ENCODE measurements around the gene SCGB2A2. TPM values are rescaled to one million over a fixed set of nuclear protein-coding genes. Genes with fewer than 3 reads are reported as not detected.

The SCGB2A2 gene
- total RNA-seq, result not detected
- long read RNA-seq, result 0 reads

- DNase-seq (ENCODE audit: low spot score), result no peak
These were observed at the start of gene SCGB2A2 for GRCh38 chr11:62269654-62270278. Gene SCGB2A2, plus strand, starts transcription at chr11:62270158. Its CDS starts 59 bp downstream, at chr11:62270217.

- DNase-seq (ENCODE audit: low spot score), result no peak
These were observed 48.5 kb upstream of the SCGB2A2 start for GRCh38 chr11:62221498-62221897.

DNA sequence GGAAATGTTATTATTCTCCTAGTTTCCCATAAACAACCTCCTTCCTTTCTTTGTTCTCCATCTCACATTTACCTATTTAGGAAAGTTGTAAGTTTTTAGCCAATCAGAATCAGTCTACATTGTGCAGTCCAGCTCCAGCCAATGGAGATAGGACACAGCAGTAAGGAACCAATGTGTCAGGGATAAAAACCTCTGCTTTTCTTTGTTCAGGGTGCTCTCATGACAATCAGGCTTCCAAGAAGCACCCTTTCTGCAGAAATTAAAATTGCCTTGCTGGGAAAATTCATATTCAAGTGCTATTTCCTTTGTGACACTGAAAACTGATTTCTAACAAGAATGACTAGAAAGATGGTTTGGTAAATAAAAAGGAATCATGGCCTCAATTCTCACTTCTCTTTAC is 46.9 kb upstream of the SCGB2A2 start:
- DNase-seq (ENCODE audit: low spot score), result no peak

DNA sequence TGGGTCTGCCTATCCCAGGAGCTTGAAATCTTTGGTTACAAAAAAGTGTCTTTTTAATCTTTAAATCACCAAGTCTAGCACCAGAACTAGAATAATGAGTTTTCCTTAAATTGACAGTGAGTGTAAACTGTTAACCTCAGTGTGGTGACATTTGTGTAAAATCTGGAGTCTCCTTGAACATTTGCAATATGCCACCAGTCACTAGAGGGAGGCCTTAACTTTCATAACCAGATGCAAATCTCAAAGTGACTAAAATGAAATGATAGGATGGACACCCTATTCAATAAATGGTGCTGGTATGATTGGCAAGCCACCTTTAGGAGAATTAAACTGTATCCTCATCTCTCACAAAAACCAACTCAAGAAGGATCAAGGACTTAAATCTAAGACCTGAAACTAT is 36.2 kb upstream of the SCGB2A2 start:
- DNase-seq (ENCODE audit: low spot score), result no peak

- no peak for DNase-seq (ENCODE audit: low spot score)
These were observed 33.8 kb upstream of the SCGB2A2 start for GRCh38 chr11:62236187-62236586.

DNA sequence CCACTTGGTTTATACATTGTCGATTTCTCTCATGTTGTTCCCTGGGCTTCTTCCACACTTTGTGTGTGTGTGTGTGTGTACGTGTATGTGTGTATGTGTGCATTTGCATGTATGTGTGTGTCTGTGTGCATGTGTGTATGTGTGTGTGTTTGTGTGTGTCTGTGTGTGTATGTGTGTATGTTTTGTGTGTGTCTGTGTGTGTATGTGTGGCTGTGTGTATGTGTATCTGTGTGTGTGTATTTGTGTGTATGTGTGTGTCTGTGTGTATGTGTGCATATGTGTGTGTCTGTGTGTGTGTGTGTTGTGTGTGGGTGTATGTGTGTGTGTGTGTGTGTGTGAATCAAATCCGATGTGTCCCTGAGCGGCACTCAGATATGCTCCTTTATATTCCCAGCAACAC is 32.5 kb upstream of the SCGB2A2 start:
- no peak for DNase-seq (ENCODE audit: low spot score)

- no peak for DNase-seq (ENCODE audit: low spot score)
These were observed 31.8 kb upstream of the SCGB2A2 start for GRCh38 chr11:62238151-62238550.

DNA sequence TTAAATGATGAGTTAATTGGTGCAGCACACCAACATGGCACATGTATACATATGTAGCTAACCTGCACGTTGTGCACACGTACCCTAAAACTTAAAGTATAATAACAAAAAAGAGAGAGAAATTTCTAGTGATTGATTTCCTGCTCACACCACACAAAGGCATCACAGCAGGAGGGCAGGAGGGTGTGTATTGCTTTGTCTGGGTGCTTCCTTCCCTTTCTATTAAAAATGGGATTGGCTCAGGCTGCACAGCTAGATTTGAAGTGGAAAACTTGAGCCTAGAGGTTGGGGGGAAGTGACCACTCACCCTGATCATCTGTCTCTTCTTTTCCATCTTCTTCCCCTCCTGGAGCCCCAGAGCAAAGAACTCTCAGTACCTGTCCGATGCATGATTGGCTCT is 28.9 kb upstream of the SCGB2A2 start:
- no peak for DNase-seq (ENCODE audit: low spot score)

- DNase-seq (ENCODE audit: low spot score), result no peak
These were observed 27.9 kb upstream of the SCGB2A2 start, which contains the start of gene SCGB1D2 for GRCh38 chr11:62242021-62242420. Gene SCGB1D2, plus strand, starts transcription at chr11:62242239. Its CDS starts 69 bp downstream, at chr11:62242308.

- DNase-seq (ENCODE audit: low spot score), result no peak
These were observed 24.6 kb upstream of the SCGB2A2 start for GRCh38 chr11:62245271-62245753.

- DNase-seq (ENCODE audit: low spot score), result no peak
These were observed 18.3 kb upstream of the SCGB2A2 start for GRCh38 chr11:62251698-62252097.

DNA sequence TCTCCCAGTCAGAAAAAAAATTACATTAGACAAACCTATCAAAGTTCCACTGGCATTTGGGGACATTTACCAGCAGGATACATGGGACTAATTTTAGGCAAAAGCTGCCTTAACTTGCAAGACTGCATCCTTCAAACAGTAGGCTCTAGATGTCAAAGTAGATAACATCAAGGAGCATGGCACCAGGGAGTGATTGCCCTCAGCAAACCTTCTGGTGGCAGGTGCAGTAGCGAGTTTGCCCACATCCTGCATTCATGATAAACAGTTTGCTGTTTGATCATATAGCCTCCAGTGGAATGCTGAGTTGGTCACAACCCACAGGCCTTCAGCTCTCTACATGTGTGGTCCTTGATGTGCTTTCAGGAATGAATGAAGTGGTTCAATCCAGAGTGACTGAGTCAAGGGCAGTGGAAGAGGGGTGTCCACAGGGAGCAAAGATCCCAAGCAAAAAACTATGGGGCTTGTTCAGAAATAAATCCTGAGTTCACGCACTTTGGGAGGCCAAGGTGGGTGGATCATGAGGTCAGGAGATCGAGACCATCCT is 15.9 kb upstream of the SCGB2A2 start:
- DNase-seq (ENCODE audit: low spot score), result no peak

- DNase-seq (ENCODE audit: low spot score), result no peak
These were observed 13.7 kb upstream of the SCGB2A2 start for GRCh38 chr11:62256281-62256680.

GRCh38 chr11:62260261-62260953 is 9.6 kb upstream of the SCGB2A2 start:
- no peak for DNase-seq (ENCODE audit: low spot score)

GRCh38 chr11:62264004-62264403 is 6.0 kb upstream of the SCGB2A2 start:
- no peak for DNase-seq (ENCODE audit: low spot score)

DNA sequence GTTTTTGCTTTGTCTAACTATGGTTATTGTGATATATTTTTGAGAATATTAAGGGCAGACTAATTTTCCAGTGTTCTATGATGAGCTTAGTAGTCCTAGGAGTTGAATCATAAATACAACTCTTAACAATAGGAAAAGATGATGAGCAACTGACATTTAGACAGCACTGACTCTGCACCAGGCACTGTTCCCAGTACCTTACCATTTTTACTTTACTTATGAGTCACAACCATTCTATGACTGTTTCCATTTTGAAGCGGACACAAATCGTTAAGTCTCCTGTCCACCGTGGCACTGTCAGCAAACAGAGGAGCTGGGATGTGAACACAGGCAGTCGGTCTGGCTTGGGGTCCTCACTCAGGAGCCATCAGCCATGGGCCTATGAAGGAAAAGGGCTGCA is 3.4 kb upstream of the SCGB2A2 start:
- no peak for DNase-seq (ENCODE audit: low spot score)

- DNase-seq (ENCODE audit: low spot score), result no peak
These were observed 2.9 kb upstream of the SCGB2A2 start for GRCh38 chr11:62267050-62267449.

DNA sequence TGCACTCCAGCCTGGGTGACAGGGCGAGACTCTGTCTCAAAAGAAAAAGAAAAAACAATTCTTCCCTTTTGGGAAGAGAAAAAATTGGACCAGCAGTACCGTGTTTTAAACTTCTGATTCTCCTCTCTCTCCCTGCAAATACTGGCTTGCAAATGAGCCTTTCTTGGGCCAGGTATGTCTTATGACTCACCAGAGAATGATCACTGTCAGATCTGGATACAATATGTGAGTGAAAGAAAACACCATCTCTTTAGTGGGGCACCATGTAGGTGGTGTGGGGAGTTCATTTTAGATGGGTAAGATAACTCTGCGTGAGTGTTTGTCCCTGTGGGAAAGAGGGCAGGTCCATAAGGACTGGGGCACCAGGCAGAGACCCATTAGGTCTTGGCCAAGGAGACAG is 2.4 kb upstream of the SCGB2A2 start:
- no peak for DNase-seq (ENCODE audit: low spot score)

DNA sequence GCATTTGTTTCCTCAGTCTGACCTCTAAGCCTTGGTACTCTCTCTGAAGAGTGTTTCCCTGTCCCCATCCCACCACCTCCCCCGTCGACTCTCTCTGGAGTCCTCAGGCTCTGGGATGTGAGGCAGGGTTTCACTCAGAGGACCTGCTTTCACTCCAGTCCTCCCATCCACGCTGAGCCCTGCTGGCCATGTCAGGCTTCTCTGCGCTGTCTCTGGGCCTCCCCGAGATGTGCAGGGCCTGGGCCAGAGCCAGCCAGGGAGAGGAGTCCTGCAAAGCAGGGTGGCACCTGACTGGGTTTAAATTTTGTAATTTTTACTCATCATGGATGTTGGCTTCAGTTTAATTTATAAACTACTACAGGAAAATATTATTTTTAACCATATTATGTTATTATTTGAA is 3.3 kb downstream of the SCGB2A2 start:
- DNase-seq (ENCODE audit: low spot score), result no peak

DNA sequence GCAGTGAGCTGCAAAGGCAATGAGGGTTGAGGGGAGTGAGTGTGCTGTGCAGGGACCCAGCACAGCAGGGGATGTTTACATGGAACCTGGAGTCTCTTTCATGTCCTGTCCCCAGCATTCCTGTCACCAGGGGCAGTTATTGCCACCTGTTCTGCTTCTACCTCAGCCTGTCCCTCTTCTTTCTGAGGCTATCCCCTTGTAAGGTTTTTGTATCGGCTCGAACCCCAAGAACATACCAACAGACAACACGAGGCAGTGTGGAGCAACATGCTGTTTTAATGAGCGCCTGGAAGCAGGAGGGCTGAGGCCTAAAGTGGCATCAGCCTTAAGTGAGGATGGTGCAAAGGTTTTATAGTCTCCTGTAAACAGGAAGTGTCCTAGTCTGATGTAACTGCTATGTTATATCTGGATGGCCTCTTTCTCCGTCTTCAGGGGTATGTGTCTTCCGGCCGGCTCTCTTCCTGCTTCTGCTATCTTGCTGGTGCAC is 3.9 kb downstream of the SCGB2A2 start:
- no peak for DNase-seq (ENCODE audit: low spot score)

- no peak for DNase-seq (ENCODE audit: low spot score)
These were observed 10.5 kb downstream of the SCGB2A2 start for GRCh38 chr11:62280452-62280851.

GRCh38 chr11:62295504-62295903 is 25.5 kb downstream of the SCGB2A2 start:
- DNase-seq (ENCODE audit: low spot score), result no peak
